GM19043 (cell line): ENCODE data around the gene ABL1.
A peak's percentile ranks its signal among the peaks of the same experiment; 100 is the strongest.

Source experiments
- ATAC-seq: cut with Tn5 transposase; IDR thresholded peaks from one replicate; pipeline ENCODE4 v1.9.1; 2021; ENCODE audit warnings: low read depth; ENCODE audit not compliant: unreplicated experiment

ABL1 gene

DNA sequence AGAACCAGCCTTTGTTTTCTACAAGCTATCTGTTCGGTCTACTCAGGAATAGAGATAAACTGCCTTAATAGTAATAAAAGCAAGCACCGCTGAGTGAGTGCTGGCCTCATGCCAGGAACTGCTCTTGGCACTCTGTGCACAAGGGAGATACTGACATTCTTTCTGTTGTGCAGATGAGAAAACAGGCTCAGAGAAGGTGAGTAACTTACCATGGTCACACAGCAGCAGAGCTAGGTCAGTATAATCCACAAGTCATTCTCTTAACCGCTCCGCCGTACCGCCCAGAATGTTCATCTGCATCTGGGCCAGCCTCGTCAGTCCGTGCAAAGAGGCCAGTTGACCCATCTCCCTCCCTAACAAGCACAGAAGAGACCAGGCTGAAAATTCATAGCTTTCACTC is 34.2 kb downstream of the ABL1 start:
- no peak for ATAC-seq

DNA sequence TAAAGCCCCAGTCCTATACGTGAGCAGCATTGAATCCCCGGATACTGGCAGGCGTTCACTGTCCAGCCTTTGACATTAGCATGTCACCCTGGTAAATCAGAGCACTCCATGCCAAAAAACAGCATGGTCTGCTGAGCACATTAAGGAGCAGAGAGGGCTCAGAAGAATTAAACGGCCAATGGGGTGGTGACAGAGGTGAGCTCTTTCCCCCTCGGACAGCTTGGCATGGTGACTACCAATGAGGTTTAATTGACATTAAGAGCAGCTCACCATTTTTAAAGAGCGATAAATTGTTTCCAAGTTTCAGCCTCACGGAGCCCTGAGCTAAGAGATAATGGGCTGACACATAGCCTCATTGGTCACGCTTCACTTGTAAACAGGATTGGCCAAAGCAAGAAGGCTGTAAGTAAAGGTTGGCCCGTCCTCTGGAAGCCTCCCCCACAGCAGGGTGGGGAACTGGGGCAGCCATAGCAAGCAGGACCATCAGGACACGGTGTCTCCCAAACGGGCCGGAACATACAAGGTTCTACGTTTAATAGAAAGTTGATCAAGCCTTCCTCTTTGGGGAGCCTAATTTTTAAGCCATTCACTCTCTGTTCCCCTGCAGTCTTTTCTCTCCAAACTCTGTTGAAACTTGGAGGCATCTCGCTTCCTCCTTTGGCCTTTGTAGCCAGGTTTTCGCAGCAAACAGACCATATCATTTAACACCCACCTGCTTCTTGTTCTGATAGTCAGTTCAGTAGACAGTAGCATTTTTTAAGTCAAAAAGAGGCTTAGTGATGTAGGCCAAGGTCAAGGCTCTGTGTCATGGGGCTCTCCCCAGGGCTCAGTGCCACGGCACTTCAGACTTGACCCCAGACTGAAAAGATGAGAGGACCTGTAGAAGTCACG is 35.7 kb downstream of the ABL1 start:
- ATAC-seq, result peak; percentile 82

DNA sequence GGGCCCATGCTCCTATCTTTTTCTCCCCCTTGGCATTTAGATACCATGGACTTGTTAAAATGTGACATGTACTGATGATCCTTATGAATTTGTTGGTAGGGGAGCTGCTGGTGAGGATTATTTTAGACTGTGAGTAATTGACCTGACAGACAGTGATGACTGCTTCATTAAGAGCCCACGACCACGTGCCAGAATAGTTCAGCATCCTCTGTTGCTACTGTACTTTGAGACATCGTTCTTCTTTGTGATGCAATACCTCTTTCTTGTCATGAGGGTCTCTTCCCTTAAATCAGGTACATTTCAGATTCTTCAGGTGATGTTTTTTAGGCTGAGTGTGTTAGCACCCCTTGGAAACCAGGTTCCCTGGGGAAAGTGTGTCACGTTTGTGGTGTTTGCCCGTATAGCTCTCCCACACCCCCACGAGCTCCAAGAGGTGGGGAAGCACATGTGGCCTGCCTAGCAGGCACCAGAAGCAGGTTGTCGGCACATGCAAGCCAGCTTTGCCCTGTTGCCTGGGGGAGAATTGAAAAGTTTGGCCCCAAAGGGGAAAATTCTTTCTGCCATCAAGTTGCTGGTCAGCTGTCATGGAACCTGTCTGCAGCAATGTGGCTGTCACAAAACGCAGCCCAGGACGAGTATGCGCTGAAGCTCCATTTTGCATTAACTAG is 36.5 kb downstream of the ABL1 start:
- ATAC-seq, result no peak

DNA sequence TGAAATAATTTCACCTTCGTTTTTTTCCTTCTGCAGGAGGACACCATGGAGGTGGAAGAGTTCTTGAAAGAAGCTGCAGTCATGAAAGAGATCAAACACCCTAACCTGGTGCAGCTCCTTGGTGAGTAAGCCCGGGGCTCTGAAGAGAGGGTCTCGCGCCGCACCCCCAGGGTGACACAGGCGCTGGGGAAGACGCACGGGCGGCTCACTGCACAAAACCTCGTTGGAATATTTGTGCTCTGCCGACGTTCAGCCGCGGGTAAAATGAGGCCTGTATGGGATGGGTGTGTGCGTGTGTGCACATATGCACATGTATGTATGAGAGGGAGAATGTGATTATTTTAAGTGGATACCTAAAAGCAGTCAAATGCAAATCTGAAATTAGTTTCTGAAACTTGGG is 37.0 kb downstream of the ABL1 start:
- no peak for ATAC-seq

DNA sequence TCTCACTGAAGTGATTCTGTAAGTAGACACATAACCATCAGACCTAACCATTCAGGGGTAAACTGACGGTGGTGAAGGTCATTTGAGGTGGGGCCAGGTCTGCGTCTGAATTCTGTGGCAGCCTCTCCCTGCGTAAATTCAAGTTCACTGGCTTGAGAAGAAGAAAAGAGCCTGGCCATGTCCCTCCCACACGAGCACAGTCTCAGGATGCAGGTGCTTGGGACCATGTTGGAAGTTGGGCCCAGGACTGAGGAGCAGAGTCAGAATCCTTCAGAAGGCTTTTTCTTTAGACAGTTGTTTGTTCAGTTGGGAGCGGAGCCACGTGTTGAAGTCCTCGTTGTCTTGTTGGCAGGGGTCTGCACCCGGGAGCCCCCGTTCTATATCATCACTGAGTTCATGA is 37.5 kb downstream of the ABL1 start:
- ATAC-seq, result no peak

DNA sequence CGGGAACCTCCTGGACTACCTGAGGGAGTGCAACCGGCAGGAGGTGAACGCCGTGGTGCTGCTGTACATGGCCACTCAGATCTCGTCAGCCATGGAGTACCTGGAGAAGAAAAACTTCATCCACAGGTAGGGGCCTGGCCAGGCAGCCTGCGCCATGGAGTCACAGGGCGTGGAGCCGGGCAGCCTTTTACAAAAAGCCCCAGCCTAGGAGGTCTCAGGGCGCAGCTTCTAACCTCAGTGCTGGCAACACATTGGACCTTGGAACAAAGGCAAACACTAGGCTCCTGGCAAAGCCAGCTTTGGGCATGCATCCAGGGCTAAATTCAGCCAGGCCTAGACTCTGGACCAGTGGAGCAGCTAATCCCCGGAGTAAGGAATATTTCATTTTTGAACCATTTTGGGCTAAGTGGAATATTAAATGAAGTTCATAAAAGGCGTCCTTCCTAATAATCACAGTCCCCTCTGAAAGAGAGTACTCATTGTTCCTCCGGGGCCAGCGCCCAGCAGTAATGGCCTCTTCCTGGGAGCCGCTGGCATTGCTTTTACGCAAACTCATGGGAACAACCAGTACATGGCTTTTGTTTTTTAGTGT is 38.0 kb downstream of the ABL1 start:
- ATAC-seq, result no peak

DNA sequence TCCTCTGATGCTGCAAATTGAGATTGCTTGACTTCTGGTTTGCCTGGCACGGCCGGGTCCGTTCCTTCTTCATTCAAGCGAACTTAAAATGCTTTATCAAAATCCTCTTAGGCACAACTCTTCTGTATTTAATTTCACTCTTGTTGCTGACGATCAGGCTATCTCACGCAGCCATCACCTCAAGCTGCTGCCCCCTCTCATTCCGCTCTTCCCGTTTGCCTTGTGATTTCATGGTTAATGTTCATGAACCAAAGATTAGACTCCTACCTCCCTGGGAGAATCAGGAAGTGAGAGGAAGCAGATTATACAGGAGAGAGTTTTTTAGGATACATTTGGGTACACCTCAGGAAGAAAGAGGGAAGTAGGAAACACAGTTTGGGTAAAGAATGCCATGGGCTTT is 38.9 kb downstream of the ABL1 start:
- no peak for ATAC-seq

DNA sequence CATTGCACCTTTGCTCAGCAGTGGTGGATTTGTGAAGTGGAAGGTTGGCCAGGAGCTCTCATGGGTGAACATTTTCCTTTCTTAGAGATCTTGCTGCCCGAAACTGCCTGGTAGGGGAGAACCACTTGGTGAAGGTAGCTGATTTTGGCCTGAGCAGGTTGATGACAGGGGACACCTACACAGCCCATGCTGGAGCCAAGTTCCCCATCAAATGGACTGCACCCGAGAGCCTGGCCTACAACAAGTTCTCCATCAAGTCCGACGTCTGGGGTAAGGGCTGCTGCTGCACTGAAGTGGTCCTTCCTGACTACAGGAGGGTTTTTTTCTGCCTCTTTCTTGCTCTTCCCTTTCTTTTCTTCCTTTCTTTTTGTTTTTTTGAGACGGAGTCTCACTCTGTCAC is 39.7 kb downstream of the ABL1 start:
- ATAC-seq, result no peak

DNA sequence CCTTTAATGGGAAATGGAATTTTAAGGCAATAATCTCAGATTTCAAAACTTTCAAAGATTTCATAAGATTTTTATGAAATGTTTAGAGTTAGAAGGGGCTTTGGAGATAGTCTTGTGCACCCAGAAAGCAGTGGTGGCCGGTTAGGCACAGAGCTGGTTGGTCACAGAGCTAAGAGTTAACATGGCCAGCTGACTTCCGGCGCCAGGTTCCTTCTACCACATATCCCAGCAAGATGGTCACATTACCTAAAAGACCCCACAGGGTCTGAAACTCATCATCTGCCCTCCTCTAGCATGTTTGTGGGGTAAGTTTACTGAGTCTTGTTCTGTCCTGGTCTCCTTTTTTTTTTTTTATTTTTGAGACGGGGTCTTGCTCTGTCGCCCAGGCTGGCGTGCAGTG is 42.2 kb downstream of the ABL1 start:
- ATAC-seq, result no peak

DNA sequence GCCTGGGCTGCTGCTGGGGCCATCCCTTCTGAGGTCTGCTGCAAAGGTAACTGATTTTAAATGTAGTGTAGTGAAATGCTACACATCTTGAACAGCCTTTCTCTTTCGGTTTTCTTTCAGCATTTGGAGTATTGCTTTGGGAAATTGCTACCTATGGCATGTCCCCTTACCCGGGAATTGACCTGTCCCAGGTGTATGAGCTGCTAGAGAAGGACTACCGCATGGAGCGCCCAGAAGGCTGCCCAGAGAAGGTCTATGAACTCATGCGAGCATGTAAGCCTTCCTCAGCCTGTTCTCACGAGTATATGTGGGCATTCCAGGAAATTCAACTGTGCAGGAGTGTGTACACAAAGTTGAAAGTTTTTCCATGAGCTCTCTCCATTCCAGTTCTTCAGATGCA is 43.2 kb downstream of the ABL1 start:
- ATAC-seq, result no peak

DNA sequence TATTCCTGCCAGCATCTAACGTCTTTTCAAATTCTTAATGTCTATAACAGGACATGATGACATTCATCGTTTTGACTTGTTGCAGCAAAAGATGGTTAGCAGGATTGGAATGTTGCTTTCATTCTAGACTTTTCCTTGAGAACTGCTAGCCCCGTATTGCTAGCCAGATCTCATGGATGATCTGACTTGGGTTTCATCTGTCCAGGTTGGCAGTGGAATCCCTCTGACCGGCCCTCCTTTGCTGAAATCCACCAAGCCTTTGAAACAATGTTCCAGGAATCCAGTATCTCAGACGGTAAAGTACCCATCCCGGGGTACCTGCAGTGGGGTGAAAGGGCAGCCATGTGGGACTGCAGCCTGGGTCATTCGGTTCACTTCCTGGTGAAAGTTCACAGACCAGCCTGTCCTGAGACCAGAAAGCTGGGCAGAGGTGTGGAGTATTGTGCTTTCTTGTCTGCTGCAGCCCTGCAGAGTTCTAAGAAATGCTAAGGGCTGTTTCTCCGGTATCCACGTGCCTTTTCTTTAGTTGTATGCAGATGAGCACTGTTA is 44.9 kb downstream of the ABL1 start:
- ATAC-seq, result no peak

DNA sequence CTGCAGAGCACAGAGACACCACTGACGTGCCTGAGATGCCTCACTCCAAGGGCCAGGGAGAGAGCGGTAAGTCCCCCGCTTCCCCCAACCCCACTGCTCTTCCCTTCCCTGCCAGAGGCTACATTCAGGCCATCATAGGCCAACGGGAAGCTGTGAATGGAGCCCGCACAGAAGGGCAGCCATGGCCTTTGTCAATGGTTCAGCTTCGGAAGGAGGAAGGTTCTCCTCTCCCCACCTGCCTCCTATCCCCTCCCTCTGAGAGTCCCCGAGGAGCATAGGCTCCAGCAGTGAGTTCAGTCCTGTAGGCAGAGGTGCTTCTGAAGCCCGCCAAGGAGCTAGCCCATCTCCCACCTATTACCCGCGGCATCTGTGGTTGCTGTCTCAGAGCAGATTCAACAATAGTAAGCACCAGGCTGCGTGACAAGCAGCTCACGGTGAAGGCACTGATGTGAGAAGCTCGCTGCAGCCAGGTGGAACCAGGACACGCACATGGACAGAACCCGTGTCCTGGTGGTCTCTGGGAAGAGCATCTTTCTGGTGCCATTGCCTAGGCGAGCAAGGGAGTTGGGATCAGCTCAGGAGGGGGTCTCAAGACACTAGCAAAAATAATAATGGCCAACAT is 45.7 kb downstream of the ABL1 start:
- ATAC-seq, result no peak

DNA sequence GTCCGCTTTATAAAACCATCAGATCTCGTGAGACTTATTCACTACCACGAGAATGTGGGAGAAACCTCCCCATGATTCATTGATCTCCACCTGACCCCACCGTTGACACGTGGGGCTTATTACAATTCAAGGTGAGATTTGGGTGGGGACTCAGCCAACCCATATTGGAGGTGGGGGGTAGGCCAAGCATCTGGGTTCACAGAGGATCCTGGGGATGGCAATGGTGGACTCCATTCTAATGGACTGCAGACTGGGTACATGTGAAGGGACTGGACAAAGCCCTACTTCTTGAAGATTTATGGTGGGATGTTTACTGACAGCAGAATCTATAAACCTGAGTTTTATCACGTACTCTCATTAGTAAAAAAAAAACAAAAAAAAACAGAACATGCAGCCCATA is 46.5 kb downstream of the ABL1 start:
- ATAC-seq, result no peak

DNA sequence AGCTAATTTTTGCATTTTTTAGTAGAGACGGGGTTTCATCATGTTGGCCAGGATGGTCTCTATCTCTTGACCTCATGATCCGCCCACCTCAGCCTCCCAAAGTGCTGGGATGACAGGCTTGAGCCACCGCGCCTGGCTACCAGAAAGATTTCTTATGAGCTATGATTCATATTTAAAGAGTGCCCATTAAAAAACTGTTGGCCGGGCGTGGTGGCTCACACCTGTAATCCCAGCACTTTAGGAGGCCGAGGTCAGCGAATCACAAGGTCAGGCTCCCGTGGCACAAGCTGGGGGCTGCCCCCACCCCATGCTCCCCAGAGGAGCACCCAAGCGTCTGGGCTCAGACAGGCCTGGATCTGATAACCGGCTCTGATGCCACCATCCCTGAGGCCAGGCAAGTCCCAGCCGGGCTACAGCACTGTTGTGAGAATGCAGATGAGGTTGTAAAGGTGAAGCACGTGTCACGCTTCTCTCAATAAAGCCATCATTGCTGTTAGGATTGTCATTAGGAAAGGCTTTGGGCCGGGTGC is 47.7 kb downstream of the ABL1 start:
- ATAC-seq, result no peak

DNA sequence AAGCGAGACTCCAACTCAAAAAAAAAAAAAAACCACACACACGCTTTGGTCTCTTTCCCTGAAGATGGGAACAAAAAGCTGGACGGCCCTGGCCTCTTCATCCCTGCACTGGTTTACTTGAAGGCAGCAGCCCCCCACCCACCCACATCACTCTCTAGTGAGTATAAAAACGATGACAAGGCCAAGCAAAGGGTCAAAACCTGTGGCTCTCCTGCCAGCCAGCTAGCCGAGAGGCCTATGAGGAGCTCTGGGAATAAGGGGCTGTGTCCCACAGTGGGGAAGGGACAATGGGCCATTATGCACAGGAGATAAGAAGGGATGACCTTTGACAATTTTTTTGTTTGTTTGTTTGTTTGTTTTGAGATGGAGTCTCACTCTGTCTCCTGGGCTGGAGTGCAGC is 48.4 kb downstream of the ABL1 start:
- no peak for ATAC-seq

DNA sequence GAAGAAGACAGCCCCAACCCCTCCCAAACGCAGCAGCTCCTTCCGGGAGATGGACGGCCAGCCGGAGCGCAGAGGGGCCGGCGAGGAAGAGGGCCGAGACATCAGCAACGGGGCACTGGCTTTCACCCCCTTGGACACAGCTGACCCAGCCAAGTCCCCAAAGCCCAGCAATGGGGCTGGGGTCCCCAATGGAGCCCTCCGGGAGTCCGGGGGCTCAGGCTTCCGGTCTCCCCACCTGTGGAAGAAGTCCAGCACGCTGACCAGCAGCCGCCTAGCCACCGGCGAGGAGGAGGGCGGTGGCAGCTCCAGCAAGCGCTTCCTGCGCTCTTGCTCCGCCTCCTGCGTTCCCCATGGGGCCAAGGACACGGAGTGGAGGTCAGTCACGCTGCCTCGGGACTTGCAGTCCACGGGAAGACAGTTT is 49.1 kb downstream of the ABL1 start:
- no peak for ATAC-seq

DNA sequence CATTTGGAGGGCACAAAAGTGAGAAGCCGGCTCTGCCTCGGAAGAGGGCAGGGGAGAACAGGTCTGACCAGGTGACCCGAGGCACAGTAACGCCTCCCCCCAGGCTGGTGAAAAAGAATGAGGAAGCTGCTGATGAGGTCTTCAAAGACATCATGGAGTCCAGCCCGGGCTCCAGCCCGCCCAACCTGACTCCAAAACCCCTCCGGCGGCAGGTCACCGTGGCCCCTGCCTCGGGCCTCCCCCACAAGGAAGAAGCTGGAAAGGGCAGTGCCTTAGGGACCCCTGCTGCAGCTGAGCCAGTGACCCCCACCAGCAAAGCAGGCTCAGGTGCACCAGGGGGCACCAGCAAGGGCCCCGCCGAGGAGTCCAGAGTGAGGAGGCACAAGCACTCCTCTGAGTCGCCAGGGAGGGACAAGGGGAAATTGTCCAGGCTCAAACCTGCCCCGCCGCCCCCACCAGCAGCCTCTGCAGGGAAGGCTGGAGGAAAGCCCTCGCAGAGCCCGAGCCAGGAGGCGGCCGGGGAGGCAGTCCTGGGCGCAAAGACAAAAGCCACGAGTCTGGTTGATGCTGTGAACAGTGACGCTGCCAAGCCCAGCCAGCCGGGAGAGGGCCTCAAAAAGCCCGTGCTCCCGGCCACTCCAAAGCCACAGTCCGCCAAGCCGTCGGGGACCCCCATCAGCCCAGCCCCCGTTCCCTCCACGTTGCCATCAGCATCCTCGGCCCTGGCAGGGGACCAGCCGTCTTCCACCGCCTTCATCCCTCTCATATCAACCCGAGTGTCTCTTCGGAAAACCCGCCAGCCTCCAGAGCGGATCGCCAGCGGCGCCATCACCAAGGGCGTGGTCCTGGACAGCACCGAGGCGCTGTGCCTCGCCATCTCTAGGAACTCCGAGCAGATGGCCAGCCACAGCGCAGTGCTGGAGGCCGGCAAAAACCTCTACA is 49.8 kb downstream of the ABL1 start:
- no peak for ATAC-seq

DNA sequence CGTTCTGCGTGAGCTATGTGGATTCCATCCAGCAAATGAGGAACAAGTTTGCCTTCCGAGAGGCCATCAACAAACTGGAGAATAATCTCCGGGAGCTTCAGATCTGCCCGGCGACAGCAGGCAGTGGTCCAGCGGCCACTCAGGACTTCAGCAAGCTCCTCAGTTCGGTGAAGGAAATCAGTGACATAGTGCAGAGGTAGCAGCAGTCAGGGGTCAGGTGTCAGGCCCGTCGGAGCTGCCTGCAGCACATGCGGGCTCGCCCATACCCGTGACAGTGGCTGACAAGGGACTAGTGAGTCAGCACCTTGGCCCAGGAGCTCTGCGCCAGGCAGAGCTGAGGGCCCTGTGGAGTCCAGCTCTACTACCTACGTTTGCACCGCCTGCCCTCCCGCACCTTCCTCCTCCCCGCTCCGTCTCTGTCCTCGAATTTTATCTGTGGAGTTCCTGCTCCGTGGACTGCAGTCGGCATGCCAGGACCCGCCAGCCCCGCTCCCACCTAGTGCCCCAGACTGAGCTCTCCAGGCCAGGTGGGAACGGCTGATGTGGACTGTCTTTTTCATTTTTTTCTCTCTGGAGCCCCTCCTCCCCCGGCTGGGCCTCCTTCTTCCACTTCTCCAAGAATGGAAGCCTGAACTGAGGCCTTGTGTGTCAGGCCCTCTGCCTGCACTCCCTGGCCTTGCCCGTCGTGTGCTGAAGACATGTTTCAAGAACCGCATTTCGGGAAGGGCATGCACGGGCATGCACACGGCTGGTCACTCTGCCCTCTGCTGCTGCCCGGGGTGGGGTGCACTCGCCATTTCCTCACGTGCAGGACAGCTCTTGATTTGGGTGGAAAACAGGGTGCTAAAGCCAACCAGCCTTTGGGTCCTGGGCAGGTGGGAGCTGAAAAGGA is 50.7 kb downstream of the ABL1 start:
- ATAC-seq, result no peak

DNA sequence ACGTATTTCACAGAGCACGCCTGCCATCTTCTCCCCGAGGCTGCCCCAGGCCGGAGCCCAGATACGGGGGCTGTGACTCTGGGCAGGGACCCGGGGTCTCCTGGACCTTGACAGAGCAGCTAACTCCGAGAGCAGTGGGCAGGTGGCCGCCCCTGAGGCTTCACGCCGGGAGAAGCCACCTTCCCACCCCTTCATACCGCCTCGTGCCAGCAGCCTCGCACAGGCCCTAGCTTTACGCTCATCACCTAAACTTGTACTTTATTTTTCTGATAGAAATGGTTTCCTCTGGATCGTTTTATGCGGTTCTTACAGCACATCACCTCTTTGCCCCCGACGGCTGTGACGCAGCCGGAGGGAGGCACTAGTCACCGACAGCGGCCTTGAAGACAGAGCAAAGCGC is 51.9 kb downstream of the ABL1 start:
- ATAC-seq, result no peak
